Activated CD8-positive, alpha-beta memory T cell treated with anti-CD3 and anti-CD28 coated beads for 4 hours (primary cell): ENCODE results near the gene BPI.
"Not testable (repeated sequence)": the region's sequence is repeated elsewhere in the genome, so short reads cannot be mapped to it uniquely, and the experiment has no call there.

Source experiments
- DNase-seq, 2 donors: peaks; one replicate each; pipeline ENCODE4 v3.0.0-alpha.2; 2020; ENCODE audit warnings: low read depth in 2 of 2

BPI gene

DNA sequence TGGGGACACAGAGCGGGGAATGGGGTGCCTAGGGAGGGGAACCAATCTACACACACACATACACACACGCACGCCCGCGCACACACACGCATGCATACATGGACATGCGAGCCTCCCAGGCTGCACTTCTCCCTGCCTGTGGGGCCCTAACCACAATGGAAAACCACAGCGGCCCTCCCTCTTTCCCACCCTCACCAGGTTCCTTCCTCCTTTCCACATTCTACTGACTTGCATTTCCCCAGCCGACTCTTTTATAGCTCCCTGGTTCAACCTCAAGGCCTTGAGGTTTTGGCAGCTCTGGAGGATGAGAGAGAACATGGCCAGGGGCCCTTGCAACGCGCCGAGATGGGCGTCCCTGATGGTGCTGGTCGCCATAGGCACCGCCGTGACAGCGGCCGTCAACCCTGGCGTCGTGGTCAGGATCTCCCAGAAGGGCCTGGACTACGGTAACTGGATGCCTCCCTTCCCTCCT is at the start of gene BPI:
Gene BPI (plus strand): TSS at position 249 of the 472 bp plus-strand sequence. CDS start 68 bp downstream, at position 317.
- DNase-seq = no peak

DNA sequence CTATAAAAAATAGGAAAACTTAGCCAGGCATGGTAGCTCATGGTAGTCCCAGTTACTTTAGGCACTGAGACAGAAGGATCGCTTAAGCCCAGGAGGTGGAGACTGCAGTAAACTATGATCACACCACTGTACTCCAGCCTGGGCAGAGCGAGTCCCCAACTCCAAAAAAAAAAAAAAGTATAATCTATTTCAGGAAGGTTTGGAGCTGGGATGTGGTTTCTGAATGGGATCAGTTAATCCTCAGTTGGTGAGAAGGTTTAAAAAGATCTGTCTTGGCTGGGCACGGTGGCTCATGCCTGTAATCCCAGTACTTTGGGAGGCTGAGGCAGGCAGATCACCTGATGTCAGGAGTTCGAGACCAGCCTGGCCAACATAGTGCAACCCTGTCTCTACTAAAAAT is 49.3 kb upstream of the BPI start:
- not testable (repeated sequence) for DNase-seq

DNA sequence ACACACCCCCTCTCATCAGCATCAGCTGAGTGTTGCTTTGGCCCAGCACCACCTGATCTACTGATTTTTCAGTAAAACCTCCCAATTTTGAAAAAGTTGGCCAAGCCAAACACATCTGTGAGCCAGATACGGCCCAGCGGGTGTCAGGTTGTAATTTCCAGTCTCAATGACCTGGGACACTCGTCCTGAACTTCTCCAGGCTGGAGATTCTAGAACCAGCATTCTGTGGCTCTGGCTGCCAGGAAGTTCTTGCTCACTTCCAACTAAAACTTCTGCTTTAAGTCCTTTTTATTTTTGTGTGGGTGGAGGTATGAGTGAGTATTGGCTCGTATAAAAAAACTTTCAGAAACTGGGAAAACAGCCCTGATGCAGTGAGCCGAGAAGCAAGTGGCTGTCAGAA is 48.6 kb upstream of the BPI start:
- DNase-seq = no peak

DNA sequence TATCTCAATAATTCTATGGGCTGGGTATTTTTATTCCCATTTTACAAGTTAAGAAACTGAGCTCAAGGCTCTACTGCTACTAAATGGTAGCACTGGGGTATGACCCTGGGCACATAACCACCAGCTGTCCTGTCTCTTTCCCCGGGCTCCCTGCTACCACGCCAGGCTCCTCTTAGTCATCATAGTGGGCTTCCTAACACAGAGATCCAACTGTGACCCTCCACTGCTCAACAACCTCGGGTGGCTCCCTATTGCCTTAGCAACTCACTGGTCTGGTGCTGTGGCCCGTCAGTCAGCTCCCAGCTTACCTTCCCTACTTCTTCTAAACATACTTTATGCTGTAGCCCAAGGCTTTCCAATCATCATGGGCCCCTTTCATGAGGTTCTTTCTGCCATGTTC is 47.9 kb upstream of the BPI start:
- no peak for DNase-seq

DNA sequence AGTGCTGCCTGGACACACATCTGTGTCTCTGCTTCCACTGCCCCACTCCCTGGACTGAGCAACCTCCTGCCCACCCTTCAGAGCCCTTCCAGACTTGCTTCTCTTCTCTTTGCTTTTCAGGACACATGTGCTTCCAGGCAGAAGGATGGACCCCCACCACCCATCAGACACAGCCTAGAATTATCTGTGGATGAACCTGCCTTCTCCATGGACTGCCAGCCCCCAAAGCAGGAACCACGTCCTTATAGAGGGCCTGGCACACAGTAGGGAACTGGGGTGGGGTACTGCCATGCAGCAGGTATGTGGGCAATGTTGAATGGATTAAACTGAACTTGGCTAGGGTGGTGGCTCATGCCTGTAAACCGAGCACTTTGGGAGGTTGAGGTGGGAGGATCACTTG is 47.0 kb upstream of the BPI start:
- DNase-seq = no peak

DNA sequence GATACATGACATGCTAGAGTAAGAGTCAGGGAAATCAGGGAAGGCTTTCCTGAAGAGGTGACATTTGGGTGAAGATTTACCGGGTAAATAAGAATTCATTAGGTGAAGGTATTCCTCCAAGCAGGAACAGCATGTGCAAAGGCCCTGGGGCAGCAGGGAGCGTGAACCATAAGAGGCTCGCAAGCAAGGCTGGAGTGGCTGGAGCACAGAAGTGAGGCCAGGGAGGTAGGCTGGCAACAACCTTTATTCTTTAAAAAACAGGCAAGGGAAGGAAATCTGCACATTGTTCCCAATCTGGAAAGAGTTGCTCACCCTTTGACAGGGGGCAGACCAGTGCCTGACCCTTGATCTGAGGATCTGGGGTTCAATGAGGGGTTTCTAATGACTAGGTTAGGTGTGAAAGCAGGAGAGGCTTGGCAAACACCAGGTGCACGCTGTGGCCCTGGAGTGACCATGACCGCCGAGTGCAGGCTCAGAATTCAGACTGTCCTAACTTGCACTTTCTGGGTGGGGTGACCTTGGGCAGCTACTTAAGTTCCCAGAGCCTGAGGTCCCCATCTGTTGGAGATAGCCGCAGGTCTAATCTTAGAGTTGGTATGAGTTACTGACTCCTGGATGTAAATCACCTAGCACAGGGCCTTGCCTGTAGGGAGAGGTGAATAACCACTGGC is 45.3 kb upstream of the BPI start:
- DNase-seq = no peak

DNA sequence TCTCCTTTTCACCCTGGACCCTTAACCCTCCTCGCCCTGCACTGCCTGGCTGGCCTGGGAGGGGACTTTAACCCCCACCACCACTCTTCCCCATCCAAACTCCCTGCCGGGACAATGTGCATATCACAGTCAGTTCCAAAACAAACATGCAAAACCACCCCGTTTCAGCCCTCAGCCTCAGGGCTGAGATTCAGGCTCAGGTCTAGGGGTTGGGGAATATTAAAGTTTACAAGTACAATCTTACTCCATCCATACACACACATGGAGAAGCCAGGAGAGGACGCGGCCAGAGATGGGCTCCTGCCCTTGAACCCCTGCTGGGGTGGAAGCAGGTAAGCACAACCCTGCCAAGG is 44.0 kb upstream of the BPI start:
- no peak for DNase-seq

DNA sequence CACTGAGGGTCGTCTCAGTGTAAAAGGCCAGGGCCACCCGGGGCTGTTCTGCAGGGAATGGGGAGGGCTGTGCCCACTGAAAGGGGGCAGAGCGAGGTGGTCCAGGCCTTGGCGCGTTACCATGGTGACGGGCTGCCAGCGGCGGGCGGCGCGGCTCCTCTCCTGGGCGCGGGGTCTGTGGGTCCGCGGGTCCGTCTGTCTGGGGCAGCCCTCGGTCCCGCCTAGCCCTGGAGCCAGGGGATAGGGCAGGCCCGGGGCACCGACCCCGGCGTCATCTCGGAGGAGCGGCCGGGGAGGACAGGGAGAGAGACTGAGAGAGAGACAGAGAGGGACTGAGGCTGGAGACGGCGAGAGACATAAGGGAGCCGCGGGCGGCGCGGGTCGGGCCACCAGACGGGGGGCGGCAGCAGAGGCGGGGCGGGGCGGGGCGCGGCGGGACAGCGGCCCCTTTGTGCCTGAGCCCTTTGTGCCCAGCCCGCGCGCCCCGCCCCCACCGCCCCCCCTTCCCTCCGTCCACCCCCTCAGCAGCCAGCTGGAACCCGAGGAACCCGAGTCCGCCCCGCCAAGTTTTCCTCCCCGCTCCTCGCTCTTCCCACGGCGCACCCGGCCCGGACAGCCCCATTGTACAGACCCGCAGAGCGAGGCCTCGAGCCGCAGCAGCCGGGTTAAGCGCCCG is 43.4 kb upstream of the BPI start, which contains the start of gene KIAA1755:
Gene KIAA1755 (minus strand): TSS at position 358 of the 676 bp plus-strand sequence. CDS start 235 bp downstream, at position 123.
- DNase-seq = no peak

DNA sequence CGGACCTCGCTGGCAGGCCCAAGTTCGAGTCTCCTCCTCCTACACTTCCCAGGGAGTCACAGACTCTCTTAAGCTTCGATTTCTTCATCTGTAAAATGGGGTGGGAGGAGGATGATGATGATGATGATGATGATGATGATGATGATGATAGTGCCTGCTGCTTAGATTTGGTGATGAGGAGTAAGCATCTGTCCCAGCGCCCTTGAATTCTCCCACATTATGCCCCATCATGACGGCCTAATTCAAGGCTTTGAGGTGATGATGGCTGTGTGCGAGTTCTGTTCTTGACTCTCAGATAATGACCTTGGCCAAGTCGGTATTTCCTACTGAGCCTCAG is 42.9 kb upstream of the BPI start:
- DNase-seq = no peak

DNA sequence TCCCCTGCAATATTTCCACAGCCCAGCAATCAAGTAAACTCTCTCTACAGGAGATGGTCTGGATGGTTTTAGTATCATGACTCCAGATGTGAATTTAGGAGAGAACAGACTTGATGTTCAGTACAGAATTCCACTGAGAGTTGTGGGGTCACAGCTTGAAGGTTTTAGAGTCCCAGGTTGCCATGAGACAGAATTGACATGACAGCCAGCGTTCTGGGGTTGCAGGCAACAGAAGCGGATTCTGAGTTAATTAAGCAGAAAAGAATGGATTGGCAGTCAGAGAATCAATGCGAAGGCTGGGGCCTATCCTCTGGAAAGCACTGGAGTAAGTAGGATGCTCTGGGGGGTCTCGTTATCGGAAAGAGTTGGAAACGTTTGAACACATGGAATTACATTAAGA is 41.0 kb upstream of the BPI start:
- no peak for DNase-seq

DNA sequence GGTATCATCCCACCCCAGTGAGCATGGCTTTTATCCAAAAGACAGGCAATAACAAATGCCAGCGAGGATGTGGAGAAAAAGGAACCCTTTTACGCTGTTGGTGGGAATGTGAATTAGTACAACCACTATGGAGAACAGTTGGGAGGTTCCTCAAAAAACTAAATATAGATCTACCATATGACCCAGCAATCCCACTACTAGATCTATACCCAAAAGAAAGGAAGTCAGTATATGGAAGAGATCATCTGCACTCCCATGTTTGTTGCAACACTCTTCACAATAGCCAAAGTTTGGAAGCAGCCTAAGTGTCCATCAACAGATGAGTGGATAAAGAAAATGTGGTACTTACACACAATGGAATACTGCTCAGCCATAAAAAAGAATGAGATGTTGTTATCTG is 37.5 kb upstream of the BPI start:
- no peak for DNase-seq

DNA sequence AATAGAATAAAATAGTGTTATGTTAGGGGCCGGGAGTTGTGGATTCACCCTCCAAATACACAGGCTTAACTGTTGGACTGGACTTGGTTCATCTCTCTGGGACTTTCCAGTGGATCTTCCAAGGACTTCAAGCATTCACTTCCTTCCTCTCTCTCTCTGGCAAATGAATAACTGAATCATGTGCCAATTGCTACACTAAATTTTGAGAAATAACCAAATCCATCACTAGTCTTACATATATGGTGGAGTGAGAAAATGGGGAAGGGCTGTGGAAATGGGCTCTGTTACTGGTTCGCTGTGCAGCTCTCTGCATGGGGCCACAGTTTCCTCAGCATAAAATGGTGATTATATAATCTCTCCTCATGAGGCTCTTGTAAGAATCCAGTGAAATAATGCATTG is 36.7 kb upstream of the BPI start:
- no peak for DNase-seq

DNA sequence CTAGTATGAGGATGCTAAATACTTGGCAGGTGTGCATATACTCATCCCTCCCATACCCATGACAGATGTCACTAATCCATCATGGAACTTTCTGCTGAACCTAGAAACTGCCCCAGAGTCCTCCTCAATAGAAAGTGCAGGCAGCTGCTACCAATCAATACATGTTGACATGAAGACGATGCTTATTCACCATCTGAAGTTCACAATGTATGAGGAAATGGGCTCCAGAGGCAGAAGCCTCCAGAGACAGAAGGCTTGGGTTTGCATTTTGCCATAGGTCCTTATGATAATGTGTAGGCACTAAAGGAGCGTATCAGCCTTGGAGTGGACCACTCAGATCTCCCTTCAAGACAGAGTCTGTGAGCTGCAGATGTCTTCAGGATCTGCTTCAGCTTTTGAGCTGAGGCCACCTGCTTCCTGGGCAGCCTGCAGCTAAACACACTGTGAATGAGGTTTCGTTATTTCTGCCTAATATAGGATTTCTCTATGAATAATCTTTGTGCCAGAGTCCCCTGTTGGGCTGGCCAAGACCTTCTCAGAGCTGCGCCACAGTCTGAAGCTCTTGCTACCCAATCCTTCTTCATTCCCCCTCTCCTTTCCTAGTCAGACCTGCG is 35.9 kb upstream of the BPI start:
- DNase-seq = no peak

DNA sequence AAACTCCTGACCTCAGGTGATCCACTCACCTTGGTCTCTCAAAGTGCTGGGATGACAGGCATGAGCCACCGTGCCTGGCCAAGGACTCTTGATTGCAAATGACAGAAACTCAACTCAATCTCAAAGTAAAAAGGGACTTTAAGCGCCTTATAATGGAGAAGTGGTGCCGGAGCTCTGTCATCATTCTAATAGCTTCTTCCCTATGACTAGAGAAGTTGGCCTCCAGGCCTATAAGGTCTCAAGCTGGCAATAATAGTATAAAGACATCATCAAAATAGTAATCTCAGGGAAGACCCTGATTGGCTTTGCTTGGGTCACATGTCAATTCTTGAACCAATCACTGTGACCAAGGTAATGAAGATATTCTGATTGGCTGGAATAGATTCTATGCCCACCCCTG is 34.9 kb upstream of the BPI start:
- no peak for DNase-seq

DNA sequence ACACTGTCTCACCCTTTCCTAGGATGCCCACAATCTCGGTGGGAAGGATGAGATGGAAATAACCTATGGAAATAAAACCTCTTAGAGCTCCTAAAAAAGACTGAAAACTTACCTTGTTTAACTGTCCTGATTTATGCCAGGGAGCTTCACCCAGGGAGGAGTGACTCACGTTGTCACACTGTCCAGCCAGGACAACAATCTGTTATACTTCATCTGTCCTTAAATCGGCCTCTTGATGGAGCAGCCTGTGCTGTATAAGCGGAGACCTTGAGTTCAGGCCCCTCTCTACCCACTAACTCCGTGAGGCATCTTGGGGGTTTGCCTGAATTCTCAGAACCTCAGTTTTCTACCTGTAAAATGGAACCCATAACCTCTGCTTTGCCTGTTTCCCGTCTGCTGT is 34.2 kb upstream of the BPI start:
- no peak for DNase-seq

DNA sequence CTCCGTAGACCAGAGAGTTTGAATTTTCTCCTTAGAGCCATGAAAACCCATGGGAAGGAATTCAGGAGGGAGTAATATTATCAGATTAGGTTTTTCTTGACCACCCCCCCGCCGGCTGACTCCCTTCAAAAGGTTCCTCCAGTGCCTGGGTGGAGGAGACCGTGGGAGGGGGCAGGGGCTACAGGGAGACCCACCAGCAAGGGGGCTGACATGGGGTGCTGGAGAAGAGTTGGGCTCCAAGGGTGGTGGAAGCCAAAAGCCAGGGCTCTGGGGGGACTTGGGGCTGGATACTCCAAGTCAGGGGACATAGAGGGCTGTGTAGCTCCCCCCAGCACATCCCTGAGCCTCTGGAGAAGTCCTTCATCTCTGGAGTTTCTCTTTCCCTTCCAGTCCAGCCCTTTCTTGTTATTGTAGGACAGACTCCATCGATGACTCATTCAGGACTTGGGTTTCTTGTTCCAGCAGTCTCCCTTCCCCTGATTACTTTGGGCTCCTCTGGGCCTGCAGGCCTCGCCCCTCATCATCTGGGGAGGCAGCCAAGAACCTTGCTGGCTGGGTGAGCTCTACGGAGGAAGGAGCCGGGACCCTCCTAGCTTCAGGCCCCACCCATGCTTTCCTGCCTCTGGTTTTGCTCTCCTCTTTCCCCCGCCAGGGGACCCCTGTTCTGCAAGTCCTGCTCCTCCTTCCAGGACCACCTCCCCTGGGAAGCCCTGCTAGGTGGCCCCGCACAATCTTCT is 32.9 kb upstream of the BPI start:
- DNase-seq = no peak

DNA sequence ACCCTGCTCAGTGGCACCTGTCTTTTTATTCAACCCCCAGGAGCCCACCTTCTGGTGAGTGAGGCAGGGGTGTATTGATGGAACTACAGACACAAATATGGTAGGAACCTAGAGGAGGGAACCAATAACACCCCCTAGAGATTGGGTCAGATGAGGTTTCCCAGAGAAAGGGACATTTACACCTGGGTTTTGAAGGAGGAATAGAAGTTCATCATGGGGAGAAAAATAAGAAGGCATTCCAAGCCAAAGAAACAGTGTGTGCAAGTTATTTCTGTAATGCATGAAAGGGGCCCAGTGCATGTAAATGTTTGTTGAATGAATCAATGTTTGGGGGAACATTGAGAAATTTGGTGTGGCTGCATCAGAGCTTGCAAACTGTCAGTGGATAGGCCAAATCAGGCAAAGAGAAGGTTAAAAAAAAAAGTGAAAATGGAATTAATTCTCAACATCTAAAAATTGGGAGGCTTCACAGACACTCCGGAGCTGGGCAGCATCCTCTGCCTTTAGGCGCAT is 32.3 kb upstream of the BPI start:
- no peak for DNase-seq

DNA sequence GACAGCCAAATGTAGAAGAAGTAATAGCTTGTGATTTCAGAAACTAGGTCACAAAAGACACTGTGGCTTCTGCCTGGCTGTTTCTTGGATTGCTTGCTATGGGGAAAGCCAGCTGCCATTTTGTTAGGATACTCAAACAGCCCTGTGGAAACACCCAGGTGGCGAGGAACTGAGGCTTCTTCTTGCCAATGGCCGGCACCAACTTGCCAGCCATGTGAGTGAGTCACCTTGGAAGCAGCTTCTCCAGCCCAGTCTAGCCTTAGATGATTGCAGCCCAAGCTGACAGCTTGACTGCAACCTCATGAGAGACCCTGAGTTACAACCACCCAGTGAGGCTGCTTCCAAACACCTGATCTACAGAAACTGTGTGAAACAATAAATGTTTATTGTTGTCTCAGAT is 31.6 kb upstream of the BPI start:
- no peak for DNase-seq

DNA sequence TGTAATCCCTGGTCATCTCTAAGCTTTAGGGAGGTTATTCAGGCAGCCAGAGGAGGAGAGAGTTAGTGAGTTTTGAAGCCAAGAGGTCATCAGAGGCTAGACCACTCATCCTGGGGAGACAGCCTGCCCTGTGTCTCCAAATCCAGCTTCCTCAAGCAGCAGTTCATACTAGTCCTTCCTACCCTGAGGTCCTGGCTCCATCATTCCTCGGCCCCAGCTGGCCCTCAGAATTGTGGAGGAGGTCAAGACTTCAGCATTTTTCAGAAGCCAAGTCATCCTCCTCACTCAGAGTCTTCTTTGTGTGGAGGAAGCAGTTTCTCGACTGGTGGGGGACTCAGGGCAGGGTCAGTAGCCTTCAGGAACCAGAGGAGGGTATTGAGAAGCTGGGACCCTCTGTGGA is 31.0 kb upstream of the BPI start:
- DNase-seq = no peak

DNA sequence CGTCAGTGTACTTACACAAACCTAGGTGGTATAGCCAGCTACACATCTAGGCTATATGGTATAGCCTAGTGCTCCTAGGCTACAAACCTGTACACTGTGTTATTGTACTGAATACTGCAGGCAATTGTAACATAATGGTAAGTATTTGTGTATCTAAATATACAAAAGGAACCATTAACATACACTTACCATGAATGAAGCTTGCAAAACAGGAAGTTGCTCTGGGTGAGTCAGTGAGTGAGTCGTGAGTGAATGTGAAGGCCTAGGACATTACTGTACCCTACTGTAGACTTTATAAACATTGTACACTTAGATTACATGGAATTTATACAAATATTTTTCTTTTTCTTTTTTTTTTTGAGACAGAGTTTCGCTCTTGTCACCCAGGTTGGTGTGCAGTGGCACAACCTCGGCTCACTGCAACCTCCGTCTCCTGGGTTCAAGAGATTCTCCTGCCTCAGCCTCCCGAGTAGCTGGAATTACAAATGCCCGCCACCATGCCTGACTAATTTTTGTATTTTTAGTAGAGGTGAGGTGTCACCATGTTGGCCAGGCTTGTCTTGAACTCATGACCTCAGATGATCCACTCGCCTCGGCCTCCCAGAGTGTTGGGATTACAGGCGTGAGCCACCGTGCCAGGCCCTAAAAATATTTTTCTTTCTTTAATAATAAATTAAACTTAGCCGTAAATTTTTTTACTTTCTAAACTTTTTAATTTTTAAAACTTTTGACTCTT is 28.0 kb upstream of the BPI start:
- no peak for DNase-seq

DNA sequence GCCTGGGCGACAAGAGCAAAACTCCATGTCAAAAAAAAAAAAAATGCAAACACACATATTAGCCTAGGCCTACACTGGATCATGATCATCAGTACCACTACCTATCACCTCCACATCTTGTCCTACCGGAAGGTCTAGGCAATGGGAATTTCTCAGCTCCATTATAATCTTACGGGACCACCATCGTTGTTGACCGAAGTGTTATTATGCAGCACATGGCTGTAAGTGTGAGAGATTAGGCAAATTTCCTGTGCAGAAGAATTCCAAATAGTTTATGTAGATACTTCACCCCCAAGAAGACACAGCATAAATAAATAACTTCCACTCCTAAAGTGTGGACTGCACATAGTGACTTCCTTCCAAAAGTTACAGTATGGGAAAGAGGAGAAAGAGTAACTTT is 26.7 kb upstream of the BPI start:
- DNase-seq = no peak

DNA sequence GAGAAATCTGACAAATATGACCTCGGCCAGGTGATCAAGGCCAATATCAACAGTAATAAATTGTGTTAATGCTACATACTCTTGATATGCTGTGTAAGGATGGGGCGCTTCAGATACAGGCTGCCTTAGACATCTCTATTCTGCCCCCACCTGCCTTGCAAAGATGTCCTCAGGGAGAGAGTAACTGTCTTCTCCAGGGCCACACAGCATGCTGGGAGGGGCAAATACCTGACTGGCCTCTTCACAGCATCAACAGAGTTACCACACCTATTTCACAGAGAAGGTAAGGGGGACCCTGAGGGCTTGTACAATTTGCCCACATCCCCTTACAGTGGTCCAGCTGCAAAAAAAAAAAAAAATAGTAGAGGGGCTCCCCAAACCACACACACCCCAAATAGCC is 26.3 kb upstream of the BPI start:
- no peak for DNase-seq
